ENCODE data around the gene SLC30A9.
A peak's percentile ranks its signal among the peaks of the same experiment; 100 is the strongest.

The SLC30A9 gene
- 51.2 reads per million, percentile 69 among the genes with 10 or more reads in this experiment for total RNA-seq

DNA sequence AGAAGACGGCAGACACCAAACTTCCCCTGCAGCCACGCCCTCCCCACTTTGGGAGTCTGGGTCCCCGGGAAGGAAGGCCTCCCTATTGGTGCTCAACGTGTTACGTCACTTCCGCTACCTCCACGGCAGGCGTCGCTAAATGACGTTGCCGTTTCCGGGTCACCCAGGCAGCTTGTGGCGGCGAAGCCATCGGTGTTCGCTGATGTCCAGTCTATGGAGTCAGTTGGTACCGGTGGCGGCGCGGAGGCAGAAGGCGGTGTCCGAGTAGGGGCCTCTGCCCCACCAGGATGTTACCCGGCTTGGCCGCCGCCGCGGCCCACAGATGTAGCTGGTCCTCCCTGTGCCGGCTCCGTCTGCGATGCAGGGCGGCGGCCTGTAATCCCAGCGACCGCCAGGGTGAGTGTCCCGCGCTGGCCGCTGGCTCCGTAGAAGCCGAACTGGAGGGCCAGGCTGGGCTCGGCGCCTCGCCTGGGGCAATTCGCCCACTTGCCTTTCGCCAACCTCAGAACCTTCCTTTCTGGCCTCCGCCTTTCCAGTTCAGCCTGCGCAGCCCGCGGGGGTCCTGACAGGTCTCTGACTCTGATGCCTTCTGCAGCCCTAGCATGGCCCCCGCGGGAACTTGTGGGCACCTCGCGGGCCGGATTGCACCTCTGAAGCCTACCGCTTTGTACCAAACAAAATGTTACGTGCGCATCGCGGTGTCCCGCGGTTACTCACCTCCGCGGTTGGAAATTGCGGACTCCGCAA, at the start of gene SLC30A9:
TSS of gene SLC30A9 (plus strand) at position 166 of the 747 bp plus-strand sequence. CDS start at position 288, 122 bp downstream.
- peak; percentile 93 for DNase-seq

DNA sequence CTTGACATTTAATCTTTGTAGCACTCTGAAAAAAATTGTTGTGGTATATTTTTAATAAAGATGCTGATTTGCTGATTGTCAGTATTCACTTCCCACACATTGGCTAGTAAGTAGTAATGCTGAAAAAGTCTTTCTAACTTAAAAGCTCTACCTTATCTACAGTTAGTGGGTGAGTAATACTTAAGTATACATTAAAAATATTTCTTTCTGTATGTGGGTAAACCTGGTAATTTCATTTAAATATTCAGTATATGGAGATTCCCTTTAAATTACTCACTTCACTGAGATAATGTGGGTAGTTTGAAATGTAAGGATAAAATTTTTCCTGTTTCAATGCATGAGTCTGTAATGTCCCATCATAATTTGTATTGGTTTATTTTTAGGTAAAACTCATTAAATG, 49.5 kb upstream of the SLC30A9 start:
- no peak for DNase-seq

DNA sequence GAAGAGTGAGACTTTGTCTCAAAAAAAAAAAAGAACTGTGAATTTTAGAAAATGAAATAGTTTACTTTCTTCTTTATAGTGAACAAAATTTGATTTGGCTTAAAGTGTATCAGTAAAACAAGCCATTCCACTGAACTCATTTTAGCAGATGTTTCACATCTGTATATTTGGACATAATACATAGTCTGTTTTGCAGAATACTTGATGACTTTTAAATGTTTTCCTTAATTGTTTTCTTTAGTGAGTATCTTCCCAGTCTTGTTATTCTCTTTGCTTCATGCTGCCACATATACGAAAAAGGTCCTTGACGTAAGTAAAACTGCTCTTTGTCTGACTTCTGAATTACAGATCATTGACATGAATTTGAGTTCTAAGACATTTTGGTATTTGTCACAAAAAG, 46.8 kb upstream of the SLC30A9 start:
- no peak for DNase-seq

DNA sequence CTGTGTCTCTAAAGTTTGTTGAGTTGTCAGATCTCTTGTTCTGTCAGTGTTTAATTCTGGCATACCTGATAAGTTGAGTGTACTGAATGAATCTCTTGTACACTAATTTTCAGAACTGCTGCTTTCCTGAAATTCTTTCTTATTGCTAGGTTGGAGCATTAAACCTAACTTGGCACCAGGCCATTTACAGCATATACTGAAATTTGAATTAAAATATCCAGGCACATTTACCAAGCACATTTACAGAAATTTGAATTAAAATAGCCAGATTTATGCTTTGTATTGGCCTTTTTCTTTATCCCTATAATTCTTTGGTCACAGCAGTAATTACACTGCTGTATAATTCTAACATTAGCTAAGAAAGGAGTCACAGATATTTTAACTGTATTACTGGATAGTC, 46.2 kb upstream of the SLC30A9 start:
- no peak for DNase-seq

DNA sequence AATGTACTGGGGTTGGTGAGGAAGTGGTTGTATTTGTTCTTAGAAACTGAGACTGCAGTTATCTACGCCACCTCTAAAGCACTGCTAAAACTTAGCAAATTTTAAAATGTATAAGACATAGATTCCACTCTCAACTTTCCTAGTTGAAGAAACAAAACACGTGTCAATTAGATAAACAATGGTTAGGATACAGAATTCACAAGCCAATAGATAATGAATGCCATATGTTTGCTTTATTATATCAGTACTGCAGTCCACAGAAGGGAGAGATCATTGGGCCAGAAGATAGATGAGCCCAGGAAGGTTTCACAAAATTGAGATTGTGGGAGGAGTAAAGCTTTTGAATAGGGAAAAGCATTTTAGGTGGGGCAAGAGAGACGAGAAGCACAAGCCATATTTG, 40.8 kb upstream of the SLC30A9 start:
- no peak for DNase-seq

DNA sequence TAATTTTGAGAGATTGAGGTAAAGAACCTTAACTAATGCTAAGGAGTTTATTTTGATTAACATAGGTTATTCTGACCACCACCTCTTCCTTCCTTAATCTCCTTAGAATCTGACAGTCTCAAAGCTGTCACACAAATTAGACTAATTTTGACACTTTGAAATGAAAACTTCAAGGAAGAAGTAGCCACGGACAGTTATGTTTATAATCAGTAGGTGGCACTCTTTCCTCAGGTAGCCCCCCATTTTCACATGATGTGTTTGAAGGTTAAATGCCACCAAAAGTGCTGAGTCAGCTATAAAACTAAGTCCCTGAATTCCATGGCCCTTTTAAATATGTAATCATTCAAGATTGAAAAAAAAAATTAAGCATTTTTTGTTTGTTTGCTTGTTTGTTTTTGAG, 32.7 kb upstream of the SLC30A9 start:
- no peak for DNase-seq

DNA sequence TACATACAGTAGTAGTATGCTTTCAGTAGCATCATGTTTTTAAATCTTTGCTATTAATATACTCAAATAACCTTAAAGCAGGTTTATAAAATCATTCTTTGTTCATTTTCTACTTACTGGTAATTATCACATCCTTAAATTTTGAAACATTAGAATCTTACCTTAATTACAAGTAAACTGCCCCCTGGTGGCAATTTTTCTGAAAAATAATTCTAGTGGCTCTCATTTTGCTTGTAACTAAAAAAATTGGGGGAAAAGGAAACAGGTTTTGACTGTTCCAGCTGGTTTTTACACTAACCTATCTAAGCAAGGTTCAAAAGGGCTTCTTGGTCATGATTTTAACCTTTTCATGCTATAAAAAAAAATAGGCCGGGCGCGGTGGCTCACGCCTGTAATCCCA, 27.2 kb upstream of the SLC30A9 start:
- no peak for DNase-seq

DNA sequence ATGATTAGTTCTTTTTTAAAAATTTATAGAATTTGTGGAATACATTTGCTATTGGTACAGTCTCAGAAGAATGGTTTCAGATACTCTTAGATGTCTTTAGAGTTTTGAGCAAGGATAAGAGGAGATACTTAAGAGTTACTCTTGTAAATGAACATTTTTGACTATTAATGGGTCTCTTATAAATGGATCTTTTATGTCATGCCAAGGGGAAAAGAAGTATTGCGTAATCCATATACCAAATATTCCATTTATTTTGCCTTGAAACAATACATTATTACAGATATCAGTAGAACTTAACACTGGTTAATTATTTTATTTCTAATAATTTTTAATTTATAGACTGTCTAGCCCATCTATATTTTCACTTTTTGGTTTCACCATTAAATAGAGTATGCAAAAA, 25.9 kb upstream of the SLC30A9 start:
- no peak for DNase-seq

DNA sequence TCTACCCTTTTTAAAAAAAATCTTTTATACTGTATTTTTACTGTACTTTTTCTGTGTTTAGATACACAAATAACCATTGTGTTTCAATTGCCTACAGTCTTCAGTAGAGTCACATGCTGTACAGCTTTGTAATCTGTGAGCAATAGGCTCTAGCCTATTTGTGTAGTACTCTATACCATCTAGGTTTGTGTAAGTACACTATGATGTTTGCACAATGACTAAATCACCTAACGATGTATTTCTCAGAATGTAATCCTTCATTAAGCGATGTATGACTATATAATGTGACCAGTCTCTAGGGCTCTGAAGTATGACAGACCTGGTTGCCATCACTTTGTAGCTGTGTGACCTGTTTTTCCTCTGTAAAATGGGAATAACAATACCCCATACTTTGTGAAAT, 22.9 kb upstream of the SLC30A9 start:
- no peak for DNase-seq

DNA sequence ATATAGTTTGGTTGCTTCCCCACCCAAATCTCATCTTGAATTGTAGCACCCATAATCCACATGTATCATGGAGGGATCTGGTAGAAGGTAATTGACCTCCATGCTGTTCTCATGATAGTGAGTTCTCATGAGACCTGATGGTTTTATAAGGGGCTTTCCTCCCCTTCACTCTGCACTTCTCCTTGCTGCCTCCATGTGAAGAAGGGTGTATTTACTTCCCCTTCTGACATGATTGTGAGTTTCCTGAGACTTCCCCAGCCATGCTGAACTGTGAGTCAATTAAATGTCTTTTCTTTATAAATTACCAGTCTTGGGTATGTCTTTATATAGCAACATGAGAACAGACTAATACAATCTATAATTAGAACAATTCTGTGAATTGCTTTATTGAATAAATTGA, 20.7 kb upstream of the SLC30A9 start:
- no peak for DNase-seq

DNA sequence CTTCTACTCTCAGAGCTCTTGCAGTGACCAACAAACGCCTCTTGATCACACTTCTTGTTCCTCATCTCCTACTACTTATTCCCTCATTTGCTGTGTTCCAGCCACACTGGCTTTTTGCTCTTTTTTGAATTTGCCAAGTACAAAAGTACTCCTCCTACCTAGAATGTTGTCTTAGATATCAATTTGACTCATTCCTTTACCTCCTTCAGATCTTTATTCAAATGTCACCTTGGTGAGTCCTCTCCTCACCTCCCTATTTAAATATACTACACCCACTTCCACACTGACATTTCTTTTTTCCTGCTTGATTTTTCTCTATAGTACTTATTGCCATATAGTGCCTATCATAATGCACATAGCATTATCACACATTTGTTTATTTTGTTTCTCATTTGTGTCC, 15.0 kb upstream of the SLC30A9 start:
- DNase-seq: no peak

DNA sequence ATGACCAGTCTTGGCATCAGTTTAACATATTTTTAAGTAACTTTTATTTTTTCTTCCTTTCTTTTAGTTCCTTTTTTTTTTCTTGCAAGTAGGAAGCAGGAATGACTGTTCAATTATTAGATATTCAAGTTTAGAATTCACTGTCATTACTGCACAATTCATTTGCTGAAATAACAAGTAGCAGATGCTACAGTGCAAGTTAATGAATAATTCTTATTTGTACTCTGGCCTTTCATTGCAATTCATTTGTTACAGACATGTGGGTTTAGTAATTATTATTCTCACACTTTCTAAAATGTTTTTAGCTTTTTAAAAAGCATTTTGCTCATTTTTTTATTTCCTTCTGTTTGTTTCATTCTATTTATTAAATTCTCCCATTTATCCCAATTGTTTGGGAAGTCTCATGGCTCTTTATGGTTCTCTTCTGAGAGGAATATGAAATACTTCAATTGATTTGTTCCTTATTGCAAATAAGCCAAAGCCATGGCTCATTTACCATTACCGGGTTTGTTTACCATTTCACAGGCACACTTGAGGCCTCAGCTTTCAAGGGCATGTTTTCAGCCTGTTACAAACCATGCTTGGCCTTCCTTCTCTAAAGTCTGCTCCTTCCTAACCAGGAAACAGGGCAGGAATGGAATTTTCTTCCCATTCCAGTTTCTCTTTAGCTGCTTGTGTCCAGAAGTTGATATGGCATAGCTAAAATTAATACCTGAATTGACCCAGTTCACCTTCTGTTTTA, 13.4 kb upstream of the SLC30A9 start:
- DNase-seq: no peak

DNA sequence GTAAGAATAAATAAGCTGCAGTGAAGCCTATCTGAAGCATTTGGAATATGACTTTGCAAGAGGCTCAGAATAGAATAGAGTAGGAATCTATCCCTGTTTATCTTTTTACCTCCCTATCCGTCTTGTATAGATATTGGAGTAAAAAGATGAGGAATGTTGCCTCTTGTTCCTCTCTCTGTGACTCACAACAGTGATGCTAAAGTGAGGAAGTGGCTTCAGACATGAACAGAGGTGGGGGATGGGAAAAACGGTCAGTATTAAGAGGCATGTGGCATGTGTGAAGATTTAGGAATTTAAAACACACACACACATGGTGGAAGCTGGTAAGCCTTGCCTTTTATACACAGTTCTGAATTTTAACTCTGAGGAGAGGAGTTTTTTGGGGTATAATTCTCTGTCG, 12.6 kb upstream of the SLC30A9 start:
- no peak for DNase-seq

DNA sequence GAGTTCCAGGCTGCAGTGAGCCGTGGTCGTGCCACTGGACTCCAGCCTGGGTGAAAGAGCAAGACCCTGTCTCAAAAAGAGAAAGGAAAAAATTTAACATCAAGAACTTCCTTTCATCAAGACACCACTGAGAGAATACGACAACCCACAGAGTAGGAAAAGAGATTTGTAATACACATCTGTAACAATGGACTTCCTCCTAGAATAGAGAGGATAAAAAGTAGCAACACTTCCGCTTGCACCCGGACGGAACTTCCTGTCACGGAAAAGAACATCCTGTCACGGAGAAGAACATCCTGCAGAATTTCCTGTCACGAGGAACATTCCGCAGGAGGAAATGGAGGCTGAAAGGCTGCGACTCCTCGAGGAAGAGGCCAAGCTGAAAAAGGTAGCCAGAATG, 8.9 kb upstream of the SLC30A9 start, which contains the start of gene DCAF4L1:
TSS of gene DCAF4L1 (plus strand) at position 301 of the 400 bp plus-strand sequence. CDS start at position 338, 37 bp downstream.
- no peak for DNase-seq

DNA sequence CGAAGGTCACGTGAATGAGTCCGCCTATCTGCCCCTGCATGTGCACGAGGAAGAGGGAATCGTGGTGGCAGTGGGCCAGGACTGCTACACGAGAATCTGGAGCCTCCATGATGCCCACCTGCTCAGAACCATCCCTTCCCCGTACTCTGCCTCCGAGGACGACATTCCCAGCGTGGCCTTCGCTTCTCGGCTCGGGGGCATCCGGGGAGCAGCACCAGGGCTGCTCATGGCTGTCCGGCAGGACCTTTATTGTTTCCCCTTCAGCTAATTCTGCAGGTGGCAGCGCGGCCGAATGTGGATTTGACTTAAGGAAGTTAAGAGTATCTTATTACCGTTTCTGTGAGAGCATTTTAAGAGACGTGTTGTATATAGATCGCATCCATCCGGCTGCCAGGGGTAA, 7.6 kb upstream of the SLC30A9 start:
- DNase-seq: no peak

DNA sequence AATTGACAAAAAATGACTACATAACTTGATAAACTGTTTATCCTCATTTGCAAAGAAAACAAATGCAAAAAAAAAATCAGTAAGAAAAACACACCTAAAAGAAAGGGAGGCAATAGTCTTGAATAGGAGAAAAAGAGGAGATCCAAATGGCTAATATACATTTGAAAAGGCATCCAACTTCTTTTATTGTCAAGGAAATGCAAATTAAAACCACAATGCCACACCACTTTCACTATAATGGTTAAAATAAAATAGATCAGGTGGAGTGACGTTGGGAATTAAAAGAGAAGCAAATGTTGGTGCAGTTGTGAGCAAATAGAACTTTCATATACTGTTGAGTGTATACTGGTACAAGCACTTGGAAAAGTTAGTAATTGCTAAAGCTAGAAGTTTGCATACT, 5.2 kb upstream of the SLC30A9 start:
- no peak for DNase-seq

DNA sequence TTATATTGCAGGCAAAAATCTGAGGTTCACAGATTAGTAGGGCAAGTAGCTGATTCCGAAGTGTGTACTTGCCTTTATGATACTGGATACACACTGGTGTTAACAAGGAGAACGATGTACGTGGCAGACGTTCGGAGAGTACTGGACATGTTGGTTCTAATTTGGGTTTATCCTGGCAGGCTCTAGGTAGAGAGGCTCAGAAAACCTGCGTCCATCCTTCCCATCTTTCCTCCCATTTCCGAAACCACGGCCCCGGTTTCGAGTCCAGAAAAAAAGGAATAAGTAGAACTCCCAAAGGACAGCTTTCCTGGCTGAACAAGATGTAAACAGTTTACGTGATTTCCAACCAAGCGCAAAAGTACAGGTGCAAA, 351 bp upstream of the SLC30A9 start:
- DNase-seq: no peak

DNA sequence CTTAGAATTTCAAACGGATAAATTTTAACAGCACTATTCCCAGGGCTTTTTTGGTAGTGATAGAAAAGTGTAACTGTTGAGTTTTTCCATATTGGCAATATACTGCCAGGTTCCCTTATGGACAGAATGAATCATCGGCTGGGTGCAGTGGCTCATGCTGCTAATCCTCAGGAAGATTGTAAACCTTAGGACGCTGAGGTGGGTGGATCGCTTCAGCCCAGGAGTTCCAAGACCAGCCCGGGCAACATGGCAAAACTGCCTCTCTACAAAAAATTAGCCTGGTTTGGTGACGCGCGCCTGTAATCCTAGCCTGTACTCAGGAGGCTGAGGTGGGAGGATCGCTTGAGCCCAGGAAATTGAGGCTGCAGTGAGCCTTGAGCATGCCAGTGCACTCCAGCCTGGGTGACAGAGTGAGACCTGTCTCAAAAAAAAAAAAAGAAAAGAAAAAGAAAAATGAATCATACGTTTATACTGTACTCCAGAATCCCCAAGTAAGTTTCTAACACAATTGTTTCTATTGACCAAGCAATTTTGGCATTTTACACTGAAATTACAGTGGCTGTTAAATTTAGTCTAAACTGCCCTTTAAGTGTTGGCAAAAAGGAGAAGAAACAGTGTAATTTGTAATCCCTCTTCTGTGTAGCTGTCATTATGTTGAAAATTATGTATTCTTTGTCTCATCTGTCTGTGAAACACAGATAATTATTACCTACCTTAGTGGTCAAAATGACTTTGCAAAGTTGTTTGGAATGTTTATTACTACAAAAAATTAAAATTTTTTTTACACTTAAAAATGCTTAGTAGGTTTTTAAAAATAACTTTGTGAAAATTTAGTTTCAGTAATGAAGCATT, 1.8 kb downstream of the SLC30A9 start:
- no peak for DNase-seq

DNA sequence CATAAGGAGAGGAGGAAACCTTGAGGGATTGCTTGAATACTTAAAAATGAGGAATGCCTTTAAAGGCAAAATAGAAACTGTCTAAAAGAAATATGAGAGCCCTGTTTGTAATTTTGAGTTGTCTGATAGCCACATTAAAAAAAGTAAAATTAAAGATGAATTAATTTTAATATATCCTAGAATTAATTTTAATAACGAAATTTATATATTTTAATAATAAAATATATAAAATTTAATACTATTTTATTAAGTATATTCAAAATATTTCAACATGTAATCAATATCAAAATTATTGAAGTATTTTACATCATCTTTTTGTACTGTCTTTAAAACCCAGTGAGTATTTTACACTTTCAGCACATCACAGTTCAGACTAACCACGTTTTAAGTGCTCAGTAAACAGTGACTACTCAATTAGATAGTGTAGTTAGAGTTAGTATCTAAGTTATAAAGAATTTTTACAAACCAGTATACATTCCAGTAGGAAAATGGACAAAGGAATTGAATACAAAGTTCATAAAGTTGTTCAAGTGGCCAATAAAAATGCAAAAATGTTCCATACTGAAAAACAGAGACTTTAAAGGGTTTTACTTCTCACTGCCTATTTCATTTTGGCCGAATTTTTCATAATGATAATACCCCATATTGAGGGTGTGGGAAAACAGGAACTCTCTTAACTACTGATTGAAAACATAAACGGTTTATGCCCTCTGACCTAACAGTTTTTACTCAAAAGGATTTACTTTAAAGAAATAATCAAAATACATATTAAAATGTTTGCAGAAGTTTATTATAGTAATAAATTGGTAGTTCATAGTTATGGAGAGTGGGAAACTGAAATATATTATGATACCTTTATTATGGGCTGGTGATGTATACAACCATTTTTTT, 2.9 kb downstream of the SLC30A9 start:
- DNase-seq: no peak

DNA sequence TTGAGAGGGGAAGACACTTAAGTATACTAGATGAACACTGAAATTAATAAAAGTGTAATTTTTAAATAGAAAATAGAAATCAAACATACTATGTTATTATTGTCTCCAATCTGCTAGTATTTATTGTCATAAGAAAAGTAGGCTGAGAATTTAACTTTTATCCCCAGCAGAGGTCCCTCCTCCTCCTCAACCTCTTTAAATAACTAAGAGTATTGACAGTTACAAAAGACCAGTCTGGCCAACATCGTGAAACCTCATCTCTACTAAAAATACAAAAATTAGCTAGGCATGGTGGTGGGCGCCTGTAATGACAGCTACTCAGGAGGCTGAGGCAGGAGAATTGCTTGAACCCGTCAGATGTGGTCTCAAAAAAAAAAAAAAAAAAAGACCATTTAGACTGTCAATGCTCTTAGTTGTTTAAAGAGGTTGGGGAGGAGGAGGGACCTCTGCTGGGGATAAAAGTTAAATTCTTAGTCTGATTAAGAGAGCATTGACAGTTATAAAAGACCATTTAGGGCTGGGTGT, 4.2 kb downstream of the SLC30A9 start:
- DNase-seq: no peak

DNA sequence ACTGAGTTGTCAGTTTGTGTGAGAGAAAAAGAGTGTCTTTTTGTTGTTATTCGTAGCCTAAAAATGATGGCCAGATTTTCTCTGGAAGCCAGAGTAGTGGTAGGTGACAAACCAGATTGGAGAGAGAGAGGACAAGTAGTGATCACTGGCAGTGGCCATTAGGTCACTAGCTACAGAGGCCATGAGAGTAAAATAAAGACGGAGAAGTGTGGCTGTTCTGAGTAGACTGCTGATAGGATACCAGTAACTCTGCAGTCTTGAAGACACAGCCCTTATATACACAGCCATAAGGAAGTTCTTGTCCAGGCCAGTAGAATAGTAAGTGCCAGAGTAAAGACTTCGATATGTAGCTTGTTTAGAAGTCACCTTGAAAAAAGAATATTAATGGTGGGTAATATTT, 7.7 kb downstream of the SLC30A9 start:
- DNase-seq: no peak

DNA sequence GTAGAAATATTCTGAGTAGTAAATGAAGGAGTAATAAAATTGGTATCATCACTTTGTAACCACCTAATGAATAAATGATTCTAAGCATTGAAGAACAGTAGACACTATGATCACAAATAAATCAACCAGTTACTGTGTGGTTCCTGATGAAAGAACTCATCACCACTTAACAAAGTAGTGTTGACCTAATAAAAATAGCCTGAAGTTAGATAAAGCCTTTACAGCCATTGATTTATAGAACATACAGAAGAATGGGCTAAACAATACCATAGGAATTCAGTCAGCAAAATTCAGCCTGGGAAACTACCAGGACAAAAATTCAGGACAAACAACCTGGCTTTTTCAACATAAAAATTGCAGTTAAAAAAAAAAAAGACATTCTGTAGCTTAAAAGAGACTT, 9.0 kb downstream of the SLC30A9 start:
- DNase-seq: no peak
